Mammary epithelial cell (primary cell): ENCODE measurements around the gene CCL4.
"Not testable (repeated sequence)": the region's sequence is repeated elsewhere in the genome, so short reads cannot be mapped to it uniquely, and the experiment has no call there.

ENCODE experiments used
- CTCF ChIP-seq, 2 donors: IDR thresholded peaks in 1 of 2; conservative IDR thresholded peaks in 1 of 2; 2 replicates each; pipeline ENCODE4 v1.5.1; 2011 to 2012; ENCODE audit warnings: inconsistent platforms in 2 of 2, low read length in 2 of 2, mild to moderate bottlenecking in 2 of 2, control low read depth in 1 of 2, low read depth in 1 of 2; ENCODE audit not compliant: insufficient read depth in 1 of 2; ENCODE audit errors: extremely low read depth in 1 of 2
- EZH2 ChIP-seq: IDR thresholded peaks from 2 replicates; pipeline ENCODE4 v1.6.1; 2012; ENCODE audit warnings: low read length, inconsistent platforms, borderline replicate concordance

GRCh38 chr17:36103401-36103975 is at the start of gene CCL4:
- TF ChIP-seq CTCF (conservative IDR thresholded peaks at IDR 0.05 in 1 of 2, IDR thresholded peaks at IDR 0.05 in 1 of 2; ENCODE audit: extremely low read depth in 1 of 2, insufficient read depth in 1 of 2, low read depth in 1 of 2, low read length in 2 of 2); EZH2: not testable (repeated sequence)
